Right ventricle myocardium inferior (tissue), 1 donor: Measurements from ENCODE around the gene CCNY. TPM values are rescaled to one million over a fixed set of nuclear protein-coding genes. Genes with fewer than 3 reads are reported as not detected.

Experiments used
- ATAC-seq: fragments of 200-7000 bp; cut with Tn5 transposase; one replicate; pipeline ENCODE4 v1.9.1; 2020; ENCODE audit warnings: mild to moderate bottlenecking, moderate library complexity
- DNase-seq: peaks from one replicate; pipeline ENCODE4 v3.0.0; 2021; ENCODE audit errors: missing footprints
- intact Hi-C: fragments of 100-400 bp; cut with DNase I; formaldehyde crosslinking; loops from one replicate; pipeline ENCODE4 v1.11.0; 2022
- total RNA-seq: library from RNA; stranded (reverse); fragmentation: NEBNext Ultra II Directional; extraction: Animal tissue kit (Norgen Biotek cat#: 25700); gene quantifications from one replicate; pipeline ENCODE4 v1.2.1, GENCODE V29; 2021
- donor health status: DM: no; HTN: yes; CAD: no; lungs with severe emphysema.

The CCNY gene
- total RNA-seq, 1 donor from 2014 or later: 91.8 TPM

GRCh38 chr10:35573796-35574195 lies 237.5 kb downstream of the CCNY start:
- DNase-seq (no peak), ATAC-seq (no peak)
- intact Hi-C loops: no loop called here

GRCh38 chr10:35574924-35575352 lies 238.6 kb downstream of the CCNY start:
- ATAC-seq: no peak
- no peak for DNase-seq
- intact Hi-C loops: no loop called here

GRCh38 chr10:35575640-35576039 lies 239.3 kb downstream of the CCNY start:
- DNase-seq (no peak), ATAC-seq (no peak)
- intact Hi-C loops: no loop called here

GRCh38 chr10:35576730-35577129 lies 240.4 kb downstream of the CCNY start:
- DNase-seq: no peak
- intact Hi-C loops: no loop called here
- no peak for ATAC-seq

- DNase-seq (no peak), ATAC-seq (no peak)
- intact Hi-C loops: no loop called here
Observed at GRCh38 chr10:35577926-35578617, 241.8 kb downstream of the CCNY start.

- intact Hi-C loops: no loop called here
- DNase-seq (no peak), ATAC-seq (no peak)
Observed at GRCh38 chr10:35578618-35578956, 242.3 kb downstream of the CCNY start.

- intact Hi-C loops: no loop called here
- DNase-seq: no peak
- no peak for ATAC-seq
Observed at GRCh38 chr10:35579116-35579515, 242.8 kb downstream of the CCNY start.

- no peak for DNase-seq
- intact Hi-C loops: no loop called here
- no peak for ATAC-seq
Observed at GRCh38 chr10:35579726-35580422, 243.6 kb downstream of the CCNY start.

- intact Hi-C loops: no loop called here
- no peak for ATAC-seq
Observed at GRCh38 chr10:35580423-35580770, 244.1 kb downstream of the CCNY start.

GRCh38 chr10:35581655-35582054 lies 245.3 kb downstream of the CCNY start:
- intact Hi-C loops: no loop called here
- no peak for ATAC-seq

More at GRCh38 chr10:35580423-35580770, 244.1 kb downstream of the CCNY start:
- DNase-seq: no peak

GRCh38 chr10:35584946-35585345 lies 248.6 kb downstream of the CCNY start:
- intact Hi-C loops: no loop called here

More at GRCh38 chr10:35581655-35582054, 245.3 kb downstream of the CCNY start:
- no peak for DNase-seq

GRCh38 chr10:35585356-35585755 lies 249.0 kb downstream of the CCNY start:
- intact Hi-C loops: no loop called here
- no peak for ATAC-seq
- DNase-seq: no peak

More at GRCh38 chr10:35584946-35585345, 248.6 kb downstream of the CCNY start:
- no peak for ATAC-seq
- no peak for DNase-seq

- intact Hi-C loops: no loop called here
- DNase-seq: no peak
- ATAC-seq: no peak
Observed at GRCh38 chr10:35585903-35586535, 249.7 kb downstream of the CCNY start.

GRCh38 chr10:35588836-35589235 lies 252.5 kb downstream of the CCNY start:
- intact Hi-C loops: loop anchor here (1.0 kb wide), 1 partner anchor 19 kb away; no protein-coding TSS in a partner anchor
- no peak for DNase-seq
- ATAC-seq: no peak

- ATAC-seq (no peak), DNase-seq (no peak)
- intact Hi-C loops: loop anchor here (10.0 kb wide), 1 partner anchor 348 kb away; no protein-coding TSS in a partner anchor
Observed at GRCh38 chr10:35592441-35592840, 256.1 kb downstream of the CCNY start.

- ATAC-seq: no peak
- DNase-seq: no peak
- intact Hi-C loops: loop anchor here (10.0 kb wide), 1 partner anchor 350 kb away; no protein-coding TSS in a partner anchor
Observed at GRCh38 chr10:35594115-35595079, 258.1 kb downstream of the CCNY start.

GRCh38 chr10:35595106-35595505 lies 258.8 kb downstream of the CCNY start:
- ATAC-seq: no peak
- intact Hi-C loops: loop anchor here (10.0 kb wide), 1 partner anchor 350 kb away; no protein-coding TSS in a partner anchor
- DNase-seq: no peak

- DNase-seq: no peak
- intact Hi-C loops: loop anchor here (10.0 kb wide), 1 partner anchor 354 kb away; no protein-coding TSS in a partner anchor
- no peak for ATAC-seq
Observed at GRCh38 chr10:35598379-35598778, 262.1 kb downstream of the CCNY start.

- ATAC-seq: no peak
- DNase-seq: no peak
- intact Hi-C loops: no loop called here
Observed at GRCh38 chr10:35600193-35600592, 263.9 kb downstream of the CCNY start.
